ENCODE measurements around the gene OR1L8. TPM values are rescaled to one million over a fixed set of nuclear protein-coding genes. Genes with fewer than 3 reads are reported as not detected.
"Not testable (repeated sequence)": the region's sequence is repeated elsewhere in the genome, so short reads cannot be mapped to it uniquely, and the experiment has no call there.

OR1L8 gene
- total and polyA plus RNA-seq, 9 donors: 0.09 to 0.18 (median 0.15) TPM; not detected in 2

DNA sequence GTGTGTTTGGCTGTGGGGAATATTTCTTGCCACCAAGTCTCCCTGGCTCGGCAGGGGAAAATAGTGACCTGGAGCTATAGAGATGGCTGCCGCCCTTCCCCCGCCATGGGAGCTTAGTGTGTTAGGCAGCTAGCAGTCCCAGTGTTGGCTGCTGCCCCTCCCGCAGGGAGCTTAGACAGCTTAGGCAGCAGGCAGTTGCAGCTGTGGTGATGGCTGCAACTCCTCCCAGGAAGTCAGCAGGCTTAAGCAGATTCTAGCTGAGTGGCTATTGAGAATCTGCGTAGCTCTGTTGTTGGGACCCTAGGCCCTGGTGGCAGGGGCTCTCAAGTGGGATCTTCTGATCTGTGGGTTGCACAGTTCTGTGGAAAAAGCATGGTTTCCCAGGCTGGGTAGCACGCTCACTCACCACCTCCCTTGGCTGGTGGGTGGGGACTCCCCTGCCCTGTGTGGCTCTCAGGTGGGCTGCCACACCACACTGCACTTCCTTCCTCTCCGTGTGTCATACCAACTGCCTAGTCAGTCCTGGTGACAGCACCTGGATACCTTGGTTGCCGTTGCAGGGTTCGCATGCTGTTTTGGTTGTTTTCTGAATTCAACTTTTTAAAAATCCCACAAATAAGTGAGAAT lies 20.9 kb downstream of the OR1L8 start:
- peaks cover 3% of the 10 kb centered on the region for H3K9me3 ChIP-seq (replicated peaks; ENCODE audit: control insufficient read depth, low read depth, low read length)
- H3K36me3 ChIP-seq (ENCODE audit: control insufficient read depth, insufficient read depth, low read length): no peaks in the 10 kb centered on the region
- no peak overlapping the region for H3K27ac ChIP-seq (ENCODE audit: low read length)
- no peak overlapping the region for H3K4me3 ChIP-seq (ENCODE audit: low read length)
- DNase-seq: no peak
- WGBS (ENCODE audit: insufficient coverage): 17% methylated on average over 5 of the region's 9 CpGs
- no peaks in the 10 kb centered on the region for H3K4me1 ChIP-seq (ENCODE audit: control insufficient read depth, insufficient read depth, low read length)
- H3K27me3 ChIP-seq (ENCODE audit: control insufficient read depth, insufficient read depth, low read length): no peaks in the 10 kb centered on the region

GRCh38 chr9:122561446-122561845 lies 21.7 kb downstream of the OR1L8 start:
- Histone ChIP-seq H3K27me3 (ENCODE audit: control insufficient read depth, insufficient read depth, low read length) (no peaks in the 10 kb centered on the region), H3K4me1 (ENCODE audit: control insufficient read depth, insufficient read depth, low read length) (no peaks in the 10 kb centered on the region), H3K9me3 (replicated peaks; ENCODE audit: control insufficient read depth, low read depth, low read length) (peaks cover 3% of the 10 kb centered on the region), H3K36me3 (ENCODE audit: control insufficient read depth, insufficient read depth, low read length) (no peaks in the 10 kb centered on the region), H3K4me3 (ENCODE audit: low read length) (no peak overlapping the region), H3K27ac (ENCODE audit: low read length) (no peak overlapping the region)
- DNase-seq: no peak
- WGBS (ENCODE audit: insufficient coverage): 84% methylated on average over 4 of the region's 4 CpGs

DNA sequence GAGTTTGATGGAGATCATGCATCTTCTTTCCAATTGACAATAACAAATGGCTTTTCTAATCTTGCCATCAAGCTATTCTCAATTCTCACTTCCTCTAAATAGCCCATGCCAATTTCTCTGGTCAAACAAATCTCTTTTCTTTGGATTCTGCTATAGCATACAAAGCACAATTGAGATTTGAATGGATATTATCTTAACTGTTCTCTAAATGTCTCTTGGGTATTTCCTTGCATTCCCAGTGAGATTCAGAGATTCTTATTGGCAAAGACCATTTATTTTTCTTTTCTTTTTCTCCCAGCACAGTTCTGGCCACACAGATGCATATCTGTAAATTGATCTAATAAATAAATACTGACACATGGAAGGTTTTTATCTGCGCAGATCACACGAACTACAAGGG lies 30.4 kb downstream of the OR1L8 start, which contains the start of gene OR1N2:
Gene OR1N2, plus strand, starts transcription at position 301 of the 400 bp plus-strand sequence. CDS start 100 bp downstream, outside the sequence.
- Histone ChIP-seq H3K9me3 (replicated peaks; ENCODE audit: control insufficient read depth, low read depth, low read length) (no peaks in the 10 kb centered on the region), H3K27me3 (ENCODE audit: control insufficient read depth, insufficient read depth, low read length) (peaks cover 5% of the 10 kb centered on the region), H3K4me3 (ENCODE audit: low read length) (no peak within 1 kb of the TSS), H3K4me1 (ENCODE audit: control insufficient read depth, insufficient read depth, low read length) (no peaks in the 10 kb centered on the region), H3K27ac (ENCODE audit: low read length) (no peak within 1 kb of the TSS), H3K36me3 (ENCODE audit: control insufficient read depth, insufficient read depth, low read length) (no peaks in the 10 kb centered on the region)
- DNase-seq: no peak
- WGBS (ENCODE audit: insufficient coverage): 75% methylated on average over 2 of the region's 2 CpGs

DNA sequence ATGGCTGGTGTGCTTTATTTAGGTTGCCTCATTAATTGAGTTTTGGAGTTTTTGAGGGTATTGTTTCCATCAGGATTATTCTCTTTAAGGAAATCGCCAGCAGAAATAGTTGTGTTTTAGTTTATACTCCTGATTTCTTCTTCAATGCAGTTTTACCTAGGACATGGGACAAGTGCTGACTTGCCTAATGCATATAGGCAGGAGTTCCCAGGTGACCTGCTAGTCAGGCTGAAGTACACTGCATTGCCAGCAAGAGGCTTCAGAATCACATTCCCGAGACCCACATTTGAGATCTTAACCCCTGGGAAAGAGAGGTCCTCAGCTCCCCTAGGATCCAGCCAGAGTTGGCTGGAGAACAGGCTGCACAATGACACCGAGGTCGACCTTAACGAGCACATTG lies 31.8 kb downstream of the OR1L8 start:
- Histone ChIP-seq H3K9me3 (replicated peaks; ENCODE audit: control insufficient read depth, low read depth, low read length) (no peaks in the 10 kb centered on the region), H3K4me1 (ENCODE audit: control insufficient read depth, insufficient read depth, low read length) (no peaks in the 10 kb centered on the region), H3K27ac (ENCODE audit: low read length) (no peak overlapping the region), H3K4me3 (ENCODE audit: low read length) (no peak overlapping the region), H3K27me3 (ENCODE audit: control insufficient read depth, insufficient read depth, low read length) (peaks cover 5% of the 10 kb centered on the region), H3K36me3 (ENCODE audit: control insufficient read depth, insufficient read depth, low read length) (no peaks in the 10 kb centered on the region)
- DNase-seq: no peak
- WGBS (ENCODE audit: insufficient coverage): 63% methylated on average over 1 of the region's 5 CpGs

- Histone ChIP-seq H3K27me3 (ENCODE audit: control insufficient read depth, insufficient read depth, low read length) (no peaks in the 10 kb centered on the region), H3K36me3 (ENCODE audit: control insufficient read depth, insufficient read depth, low read length) (no peaks in the 10 kb centered on the region), H3K4me1 (ENCODE audit: control insufficient read depth, insufficient read depth, low read length) (no peaks in the 10 kb centered on the region), H3K9me3 (replicated peaks; ENCODE audit: control insufficient read depth, low read depth, low read length) (no peaks in the 10 kb centered on the region), H3K27ac (ENCODE audit: low read length) (no peak overlapping the region), H3K4me3 (ENCODE audit: low read length) (no peak overlapping the region)
- no peak for DNase-seq
- 66% methylated on average over 4 of the region's 8 CpGs for WGBS (ENCODE audit: insufficient coverage)
These were observed 37.0 kb downstream of the OR1L8 start for GRCh38 chr9:122546196-122546595.

DNA sequence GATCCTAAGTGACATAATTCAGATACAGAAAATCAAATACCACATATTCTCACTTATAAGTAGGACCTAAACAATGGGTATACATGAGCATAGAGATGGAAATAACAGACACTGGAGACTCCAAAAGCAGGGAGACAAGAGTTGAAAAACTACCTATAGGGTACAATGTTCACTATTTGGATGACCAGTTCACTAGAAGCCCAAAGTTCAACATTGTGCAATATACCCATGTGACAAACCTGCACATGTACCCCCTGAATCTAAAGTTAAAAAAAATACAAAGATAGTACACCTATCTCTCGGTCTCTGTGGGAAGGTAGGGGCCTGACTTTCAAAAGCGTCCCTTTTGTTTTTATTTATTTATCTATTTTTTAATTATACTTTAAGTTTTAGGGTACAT lies 44.4 kb downstream of the OR1L8 start:
- H3K27me3 ChIP-seq (ENCODE audit: control insufficient read depth, insufficient read depth, low read length): no peaks in the 10 kb centered on the region
- no peak overlapping the region for H3K27ac ChIP-seq (ENCODE audit: low read length)
- H3K4me3 ChIP-seq (ENCODE audit: low read length): no peak overlapping the region
- no peaks in the 10 kb centered on the region for H3K4me1 ChIP-seq (ENCODE audit: control insufficient read depth, insufficient read depth, low read length)
- H3K9me3 ChIP-seq (replicated peaks; ENCODE audit: control insufficient read depth, low read depth, low read length): peaks cover 2% of the 10 kb centered on the region
- no CpG with 5 or more reads among the region's 2 CpGs for WGBS (ENCODE audit: insufficient coverage)
- H3K36me3 ChIP-seq (ENCODE audit: control insufficient read depth, insufficient read depth, low read length): no peaks in the 10 kb centered on the region
- no peak for DNase-seq

GRCh38 chr9:122537066-122537465 lies 46.1 kb downstream of the OR1L8 start:
- H3K4me3 ChIP-seq (ENCODE audit: low read length); H3K27me3 ChIP-seq (ENCODE audit: control insufficient read depth, insufficient read depth, low read length); H3K36me3 ChIP-seq (ENCODE audit: control insufficient read depth, insufficient read depth, low read length); DNase-seq; H3K9me3 ChIP-seq (replicated peaks; ENCODE audit: control insufficient read depth, low read depth, low read length); H3K27ac ChIP-seq (ENCODE audit: low read length); H3K4me1 ChIP-seq (ENCODE audit: control insufficient read depth, insufficient read depth, low read length): not testable (repeated sequence)
- 48% methylated on average over 3 of the region's 7 CpGs for WGBS (ENCODE audit: insufficient coverage)

DNA sequence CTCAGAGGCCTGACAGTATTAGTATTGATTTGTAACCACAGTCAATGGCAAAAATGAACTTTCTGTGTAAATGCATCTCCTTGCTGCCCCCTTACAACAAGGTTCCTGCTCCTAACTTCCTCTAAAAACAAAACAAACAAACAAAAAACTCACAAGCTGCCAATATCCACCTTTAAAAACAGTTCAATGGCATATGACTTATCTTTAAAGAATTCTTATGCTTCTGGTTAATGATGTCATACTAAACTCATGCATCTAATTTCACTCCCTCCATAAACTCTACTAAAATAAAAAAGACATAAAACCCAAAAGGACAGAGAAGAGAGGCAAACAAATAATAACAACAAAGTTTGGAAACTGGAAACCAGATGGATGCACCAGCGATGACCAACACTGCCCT lies 47.0 kb downstream of the OR1L8 start:
- Histone ChIP-seq H3K9me3 (replicated peaks; ENCODE audit: control insufficient read depth, low read depth, low read length) (peaks cover 2% of the 10 kb centered on the region), H3K27ac (ENCODE audit: low read length) (no peak overlapping the region), H3K4me1 (ENCODE audit: control insufficient read depth, insufficient read depth, low read length) (no peaks in the 10 kb centered on the region), H3K36me3 (ENCODE audit: control insufficient read depth, insufficient read depth, low read length) (no peaks in the 10 kb centered on the region), H3K27me3 (ENCODE audit: control insufficient read depth, insufficient read depth, low read length) (no peaks in the 10 kb centered on the region), H3K4me3 (ENCODE audit: low read length) (no peak overlapping the region)
- WGBS (ENCODE audit: insufficient coverage): no CpG with 5 or more reads among the region's 1 CpG
- no peak for DNase-seq

DNA sequence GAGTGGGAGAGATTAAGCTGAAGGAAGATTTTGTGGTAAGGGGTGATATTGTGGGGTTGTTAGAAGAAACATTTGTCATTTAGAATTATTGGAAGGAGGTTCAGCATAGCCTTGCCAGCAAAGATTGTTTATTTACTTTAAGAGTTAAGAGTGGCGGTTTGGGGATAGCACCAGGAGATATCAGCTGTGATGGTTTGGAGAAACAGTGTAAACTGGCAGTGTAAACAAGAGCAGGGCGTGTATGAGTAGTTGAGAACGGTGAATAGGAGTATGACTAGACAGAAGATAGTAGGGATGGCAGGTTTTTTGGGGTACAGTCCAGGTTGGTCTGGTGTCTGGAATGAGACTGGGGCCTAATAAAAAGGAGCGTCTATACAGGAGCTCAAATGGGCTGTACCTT lies 52.0 kb downstream of the OR1L8 start:
- WGBS (ENCODE audit: insufficient coverage): 81% methylated on average over 3 of the region's 4 CpGs
- H3K9me3 ChIP-seq (replicated peaks; ENCODE audit: control insufficient read depth, low read depth, low read length); H3K27me3 ChIP-seq (ENCODE audit: control insufficient read depth, insufficient read depth, low read length); H3K36me3 ChIP-seq (ENCODE audit: control insufficient read depth, insufficient read depth, low read length); DNase-seq; H3K27ac ChIP-seq (ENCODE audit: low read length); H3K4me3 ChIP-seq (ENCODE audit: low read length); H3K4me1 ChIP-seq (ENCODE audit: control insufficient read depth, insufficient read depth, low read length): not testable (repeated sequence)

DNA sequence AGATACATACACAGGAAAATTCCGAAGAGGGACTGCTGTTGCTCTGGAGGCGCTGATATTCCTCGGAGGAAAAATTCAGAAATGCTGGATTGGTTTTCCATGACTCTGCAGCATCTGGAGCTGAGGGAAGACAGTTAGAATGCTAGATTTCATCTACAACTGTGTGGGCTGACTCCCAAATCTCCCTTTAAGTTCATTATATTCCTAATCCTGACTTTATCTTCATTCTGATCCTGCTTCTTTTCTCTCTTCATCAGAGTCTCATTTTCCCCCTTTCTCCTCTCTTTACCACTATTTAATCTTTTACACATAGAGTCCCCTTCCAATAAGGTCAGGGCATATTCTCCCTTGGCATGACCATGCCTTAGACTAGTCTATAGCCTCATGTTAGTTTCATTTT lies 56.0 kb downstream of the OR1L8 start, which contains the start of gene OR1N1:
Gene OR1N1, minus strand, starts transcription at position 101 of the 400 bp plus-strand sequence. Its CDS starts 0 bp downstream, at position 101.
- 100% methylated on average over 3 of the region's 3 CpGs for WGBS (ENCODE audit: insufficient coverage)
- H3K4me1 ChIP-seq (ENCODE audit: control insufficient read depth, insufficient read depth, low read length): no peaks in the 10 kb centered on the region
- H3K36me3 ChIP-seq (ENCODE audit: control insufficient read depth, insufficient read depth, low read length): no peaks in the 10 kb centered on the region
- no peak within 1 kb of the TSS for H3K4me3 ChIP-seq (ENCODE audit: low read length)
- no peak within 1 kb of the TSS for H3K27ac ChIP-seq (ENCODE audit: low read length)
- no peak for DNase-seq
- no peaks in the 10 kb centered on the region for H3K27me3 ChIP-seq (ENCODE audit: control insufficient read depth, insufficient read depth, low read length)
- H3K9me3 ChIP-seq (replicated peaks; ENCODE audit: control insufficient read depth, low read depth, low read length): no peaks in the 10 kb centered on the region

DNA sequence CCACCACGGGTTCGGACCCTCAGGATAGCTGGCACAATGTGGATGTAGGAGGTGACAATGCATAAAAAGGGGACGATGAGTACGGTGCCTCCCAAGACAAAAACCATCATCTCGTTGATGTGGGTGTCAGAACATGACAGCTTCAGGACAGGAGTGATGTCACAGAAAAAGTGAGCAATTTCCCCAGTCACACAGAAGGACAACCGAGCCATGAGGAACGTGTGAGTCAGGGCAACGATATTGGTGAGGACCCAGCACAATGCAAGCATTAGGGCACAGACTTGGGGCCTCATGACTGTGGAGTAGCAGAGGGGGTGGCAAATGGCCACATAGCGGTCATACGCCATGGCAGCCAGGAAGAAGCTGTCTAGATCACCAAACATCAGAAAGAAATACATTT lies 56.6 kb downstream of the OR1L8 start:
- no peaks in the 10 kb centered on the region for H3K4me1 ChIP-seq (ENCODE audit: control insufficient read depth, insufficient read depth, low read length)
- no peaks in the 10 kb centered on the region for H3K36me3 ChIP-seq (ENCODE audit: control insufficient read depth, insufficient read depth, low read length)
- 77% methylated on average over 3 of the region's 10 CpGs for WGBS (ENCODE audit: insufficient coverage)
- no peak overlapping the region for H3K4me3 ChIP-seq (ENCODE audit: low read length)
- no peaks in the 10 kb centered on the region for H3K9me3 ChIP-seq (replicated peaks; ENCODE audit: control insufficient read depth, low read depth, low read length)
- no peak overlapping the region for H3K27ac ChIP-seq (ENCODE audit: low read length)
- no peak for DNase-seq
- H3K27me3 ChIP-seq (ENCODE audit: control insufficient read depth, insufficient read depth, low read length): no peaks in the 10 kb centered on the region
